Measurements from ENCODE around the gene CAMTA1.
"Not testable (repeated sequence)": the region's sequence is repeated elsewhere in the genome, so short reads cannot be mapped to it uniquely, and the experiment has no call there.

CAMTA1 gene

GRCh38 chr1:6815726-6816125 lies 30.5 kb downstream of the CAMTA1 start:
- DNase-seq: no peak

GRCh38 chr1:6819246-6820040 lies 34.2 kb downstream of the CAMTA1 start:
- no peak for DNase-seq

- no peak for DNase-seq
These were observed 35.6 kb downstream of the CAMTA1 start for GRCh38 chr1:6820899-6821298.

- DNase-seq: no peak
These were observed 37.5 kb downstream of the CAMTA1 start for GRCh38 chr1:6822530-6823359.

GRCh38 chr1:6823793-6824192 lies 38.5 kb downstream of the CAMTA1 start:
- no peak for DNase-seq

- DNase-seq: no peak
These were observed 39.6 kb downstream of the CAMTA1 start for GRCh38 chr1:6824665-6825368.

- DNase-seq: no peak
These were observed 40.6 kb downstream of the CAMTA1 start for GRCh38 chr1:6825828-6826227.

- DNase-seq: no peak
These were observed 41.8 kb downstream of the CAMTA1 start for GRCh38 chr1:6827079-6827478.

- DNase-seq: no peak
These were observed 42.4 kb downstream of the CAMTA1 start for GRCh38 chr1:6827630-6828165.

- DNase-seq: no peak
These were observed 46.1 kb downstream of the CAMTA1 start for GRCh38 chr1:6831366-6831765.

GRCh38 chr1:6832006-6832405 lies 46.8 kb downstream of the CAMTA1 start:
- not testable (repeated sequence) for DNase-seq

- DNase-seq: no peak
These were observed 47.4 kb downstream of the CAMTA1 start for GRCh38 chr1:6832531-6833188.

GRCh38 chr1:6833804-6834203 lies 48.5 kb downstream of the CAMTA1 start:
- DNase-seq: no peak

- DNase-seq: no peak
These were observed 49.1 kb downstream of the CAMTA1 start for GRCh38 chr1:6834366-6834765.

- no peak for DNase-seq
These were observed 49.9 kb downstream of the CAMTA1 start for GRCh38 chr1:6835139-6835538.

GRCh38 chr1:6842301-6842700 lies 57.0 kb downstream of the CAMTA1 start:
- DNase-seq: no peak

- not testable (repeated sequence) for DNase-seq
These were observed 60.5 kb downstream of the CAMTA1 start for GRCh38 chr1:6845786-6846185.

- DNase-seq: no peak
These were observed 63.6 kb downstream of the CAMTA1 start for GRCh38 chr1:6848816-6849215.

- no peak for DNase-seq
These were observed 65.3 kb downstream of the CAMTA1 start for GRCh38 chr1:6850537-6850936.

GRCh38 chr1:6852136-6852890 lies 67.1 kb downstream of the CAMTA1 start:
- no peak for DNase-seq

- no peak for DNase-seq
These were observed 68.9 kb downstream of the CAMTA1 start for GRCh38 chr1:6854166-6854565.

- DNase-seq: no peak
These were observed 72.6 kb downstream of the CAMTA1 start for GRCh38 chr1:6857831-6858230.

Data from GF-D8 (cell line).